T-helper 1 cell treated with Interleukin-12 subunit alpha and Interleukin-12 subunit beta and Interleukin-4 antibody, amounts not matched to agents 30 μg/mL and 1 μg/mL, for 36 hours (primary cell): ENCODE data around the gene SND1.

Experiments
- H3K27ac Mint-ChIP-seq: one replicate; pipeline ENCODE4 v1.8.0; 2021; ENCODE audit warnings: mild to moderate bottlenecking, mixed read lengths
- H3K27me3 Mint-ChIP-seq: one replicate; pipeline ENCODE4 v1.8.0; 2021; ENCODE audit warnings: low read depth, mixed read lengths
- H3K36me3 Mint-ChIP-seq: one replicate; pipeline ENCODE4 v1.8.0; 2021; ENCODE audit warnings: low read depth, mixed read lengths
- H3K4me1 Mint-ChIP-seq: one replicate; pipeline ENCODE4 v1.8.0; 2021; ENCODE audit warnings: low read depth, mixed read lengths
- H3K4me3 Mint-ChIP-seq: one replicate; pipeline ENCODE4 v1.8.0; 2021; ENCODE audit warnings: mild to moderate bottlenecking, moderate library complexity, mixed read lengths
- H3K9me3 Mint-ChIP-seq: one replicate; pipeline ENCODE4 v1.8.0; 2021; ENCODE audit warnings: mixed read lengths

SND1 gene

DNA sequence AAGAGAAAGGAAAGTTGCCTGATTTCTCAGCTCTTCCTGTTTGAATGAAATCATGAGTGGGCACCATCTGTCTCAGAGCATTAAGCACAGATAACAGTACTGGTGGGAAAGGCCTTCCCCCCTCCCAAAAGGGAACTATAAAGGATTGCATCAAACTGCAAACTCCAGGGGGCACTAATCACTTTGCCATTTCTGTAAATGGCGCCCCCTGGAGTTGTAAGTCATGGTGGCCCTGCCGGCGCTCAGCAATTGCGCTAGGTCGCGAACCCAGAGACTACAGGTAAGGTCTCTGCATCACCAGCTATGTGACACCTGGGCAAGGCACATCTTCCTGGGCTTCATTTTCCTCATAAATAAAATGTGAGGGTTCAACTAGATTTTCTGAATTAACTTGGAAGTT lies 368.2 kb downstream of the SND1 start:
- H3K27ac Mint-ChIP-seq, result no peak overlapping the region
- H3K4me1 Mint-ChIP-seq, result peaks cover 4% of the 10 kb centered on the region
- H3K9me3 Mint-ChIP-seq, result no peaks in the 10 kb centered on the region
- H3K27me3 Mint-ChIP-seq, result no peaks in the 10 kb centered on the region
- no peak overlapping the region for H3K4me3 Mint-ChIP-seq
- H3K36me3 Mint-ChIP-seq, result peaks cover 8% of the 10 kb centered on the region

DNA sequence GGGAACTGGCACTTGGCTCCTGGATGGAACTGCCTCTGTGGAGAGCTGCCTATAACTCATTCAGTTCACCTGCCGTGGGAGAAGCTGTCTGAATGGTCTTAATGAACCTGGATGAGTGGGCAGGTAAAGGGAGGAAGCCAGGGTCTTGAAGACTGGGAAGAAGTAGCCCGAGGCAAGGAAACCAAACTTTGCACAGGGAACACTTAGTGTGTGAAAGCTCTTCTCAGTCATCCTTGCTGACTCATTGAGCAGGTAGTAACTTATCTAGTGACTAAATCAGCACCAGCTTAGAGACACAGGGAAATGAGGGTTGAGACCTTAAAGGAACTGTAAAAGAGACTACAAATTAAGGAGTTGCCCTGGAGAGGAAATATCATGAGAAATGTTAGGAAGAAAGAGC lies 369.4 kb downstream of the SND1 start:
- H3K4me1 Mint-ChIP-seq, result peaks cover 4% of the 10 kb centered on the region
- no peaks in the 10 kb centered on the region for H3K9me3 Mint-ChIP-seq
- H3K36me3 Mint-ChIP-seq, result peaks cover 8% of the 10 kb centered on the region
- no peaks in the 10 kb centered on the region for H3K27me3 Mint-ChIP-seq
- H3K27ac Mint-ChIP-seq, result no peak overlapping the region
- no peak overlapping the region for H3K4me3 Mint-ChIP-seq

DNA sequence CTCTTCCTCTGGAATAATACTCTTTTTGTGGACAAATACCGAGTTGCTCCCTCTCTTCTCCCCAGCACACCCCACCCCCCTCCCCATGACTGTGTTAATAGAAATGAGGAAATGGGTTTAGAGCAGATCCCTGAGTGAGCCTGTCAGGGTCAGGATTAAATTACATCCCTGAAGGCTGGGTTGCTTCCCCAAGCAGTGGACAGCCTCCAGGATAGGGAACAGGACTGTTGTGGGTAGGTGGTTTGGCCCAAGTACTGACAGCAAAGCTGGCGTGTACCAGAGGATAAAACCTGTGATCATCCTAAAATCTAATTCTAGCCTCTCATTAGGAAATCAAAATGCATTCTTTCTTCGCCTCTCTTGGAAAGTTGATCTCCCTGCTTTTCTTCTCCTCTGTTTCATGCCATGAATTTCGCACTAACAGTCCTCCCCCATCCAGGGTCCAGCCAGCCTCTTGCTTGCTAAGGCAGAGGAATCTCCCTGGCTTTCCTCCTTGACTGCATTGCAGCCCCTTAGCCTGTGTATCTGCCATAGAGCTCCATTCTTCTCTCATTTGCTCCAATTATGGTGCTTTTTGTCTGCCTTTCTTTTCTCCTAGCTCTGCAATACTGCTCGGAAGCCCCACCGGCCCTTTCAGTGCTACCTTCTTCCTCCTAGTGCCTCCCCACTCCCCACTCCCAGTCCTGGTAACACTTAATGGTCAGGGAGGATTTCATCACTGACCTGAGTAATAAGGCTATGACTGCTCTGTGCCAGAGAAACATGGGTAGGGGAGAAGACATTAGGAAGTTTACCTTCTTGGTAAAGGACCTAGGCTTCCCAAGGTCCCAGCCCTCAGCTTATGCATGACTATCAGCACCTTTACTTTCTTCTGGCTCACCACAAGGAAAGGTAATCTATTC lies 370.9 kb downstream of the SND1 start:
- Mint-ChIP-seq H3K9me3 (no peaks in the 10 kb centered on the region), H3K4me1 (peaks cover 4% of the 10 kb centered on the region), H3K36me3 (peaks cover 8% of the 10 kb centered on the region), H3K27me3 (no peaks in the 10 kb centered on the region), H3K27ac (no peak overlapping the region), H3K4me3 (no peak overlapping the region)

DNA sequence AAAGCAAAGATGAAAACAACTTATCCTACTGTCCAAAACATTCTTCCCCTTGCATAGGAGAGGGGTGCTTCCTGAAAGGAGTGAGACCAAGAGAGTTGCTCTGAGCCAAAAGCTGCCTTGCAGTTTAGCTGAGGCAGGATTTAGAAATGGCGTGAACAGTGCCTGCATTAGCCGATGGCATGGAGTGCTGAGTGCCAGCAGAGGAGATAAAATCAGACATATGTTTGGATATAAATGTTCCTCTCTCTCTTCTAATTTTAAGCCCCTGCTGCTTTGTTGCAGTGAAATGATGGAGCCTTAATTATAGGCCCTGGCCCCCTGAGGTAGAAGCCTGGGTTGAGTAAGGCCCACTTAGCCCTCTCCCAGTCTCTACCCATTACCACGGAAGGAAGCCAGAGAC lies 372.2 kb downstream of the SND1 start:
- peaks cover 4% of the 10 kb centered on the region for H3K4me1 Mint-ChIP-seq
- H3K27ac Mint-ChIP-seq, result no peak overlapping the region
- H3K27me3 Mint-ChIP-seq, result peaks cover 3% of the 10 kb centered on the region
- H3K4me3 Mint-ChIP-seq, result no peak overlapping the region
- no peaks in the 10 kb centered on the region for H3K9me3 Mint-ChIP-seq
- H3K36me3 Mint-ChIP-seq, result peaks cover 15% of the 10 kb centered on the region

DNA sequence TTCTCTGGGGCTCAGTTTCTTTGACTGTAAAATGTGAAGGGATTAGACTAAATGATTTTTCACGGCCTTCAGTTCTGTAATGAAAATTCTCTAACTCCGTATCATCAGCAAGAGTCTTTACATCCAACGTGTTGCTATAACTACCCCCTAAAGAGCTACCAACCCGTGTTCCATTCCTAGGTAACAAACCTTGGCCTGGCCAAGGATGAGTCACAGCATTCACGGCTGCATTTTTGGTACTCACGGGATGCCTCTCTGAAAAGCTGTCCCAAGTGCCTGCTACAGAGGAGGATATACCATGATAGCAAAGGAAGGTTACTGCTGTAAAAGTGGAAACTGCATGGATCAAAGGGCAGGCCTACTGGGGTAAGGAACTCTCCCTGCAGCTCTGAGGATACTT lies 373.4 kb downstream of the SND1 start:
- H3K4me1 Mint-ChIP-seq, result peaks cover 6% of the 10 kb centered on the region
- no peak overlapping the region for H3K4me3 Mint-ChIP-seq
- H3K36me3 Mint-ChIP-seq, result peaks cover 18% of the 10 kb centered on the region
- H3K27me3 Mint-ChIP-seq, result peaks cover 14% of the 10 kb centered on the region
- H3K27ac Mint-ChIP-seq, result no peak overlapping the region
- no peaks in the 10 kb centered on the region for H3K9me3 Mint-ChIP-seq

DNA sequence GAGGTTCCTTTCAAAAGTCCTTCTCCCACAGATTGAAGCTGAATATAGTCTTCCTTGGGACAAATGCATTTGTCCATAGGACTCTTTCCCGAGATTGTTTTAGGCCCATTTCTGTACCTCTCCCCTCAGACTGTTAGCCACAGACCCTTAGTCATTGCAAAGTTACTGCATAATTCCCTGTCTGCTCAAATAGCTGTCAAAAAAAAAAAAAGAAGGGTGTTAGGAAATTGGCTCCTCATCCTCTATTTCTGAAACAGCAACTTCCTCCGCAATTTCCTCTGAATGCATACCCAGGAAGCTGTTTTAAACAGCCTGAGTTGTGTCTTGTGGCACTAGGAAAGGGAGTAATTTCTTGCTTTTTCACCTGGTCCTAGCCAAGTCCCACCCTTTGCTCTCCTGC lies 373.8 kb downstream of the SND1 start:
- no peaks in the 10 kb centered on the region for H3K9me3 Mint-ChIP-seq
- peaks cover 8% of the 10 kb centered on the region for H3K4me1 Mint-ChIP-seq
- H3K36me3 Mint-ChIP-seq, result peaks cover 16% of the 10 kb centered on the region

DNA sequence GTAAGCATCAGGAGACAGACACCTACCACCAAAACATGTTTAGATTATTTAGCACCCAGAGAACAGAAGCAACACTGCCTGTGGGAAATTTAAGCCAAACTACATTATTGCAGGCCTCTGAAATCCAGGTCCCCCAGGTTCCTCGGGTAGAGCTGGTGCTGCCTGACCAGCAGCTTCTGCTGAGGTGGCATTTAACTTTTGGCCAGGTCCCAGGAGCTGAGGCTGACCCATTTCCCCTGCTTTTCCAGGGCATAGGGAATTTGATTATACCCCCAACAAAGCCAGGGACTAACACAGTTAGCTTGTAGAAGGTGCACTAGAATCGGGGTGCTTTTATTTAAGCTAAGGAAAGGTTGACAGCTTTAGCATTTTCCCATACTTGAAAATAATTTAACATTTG lies 374.6 kb downstream of the SND1 start:
- Mint-ChIP-seq H3K4me3 (no peak overlapping the region), H3K4me1 (peaks cover 4% of the 10 kb centered on the region), H3K27me3 (peaks cover 19% of the 10 kb centered on the region)

More for the DNA sequence above, 373.8 kb downstream of the SND1 start:
- Mint-ChIP-seq H3K27ac (no peak overlapping the region), H3K27me3 (peaks cover 19% of the 10 kb centered on the region), H3K4me3 (no peak overlapping the region)

DNA sequence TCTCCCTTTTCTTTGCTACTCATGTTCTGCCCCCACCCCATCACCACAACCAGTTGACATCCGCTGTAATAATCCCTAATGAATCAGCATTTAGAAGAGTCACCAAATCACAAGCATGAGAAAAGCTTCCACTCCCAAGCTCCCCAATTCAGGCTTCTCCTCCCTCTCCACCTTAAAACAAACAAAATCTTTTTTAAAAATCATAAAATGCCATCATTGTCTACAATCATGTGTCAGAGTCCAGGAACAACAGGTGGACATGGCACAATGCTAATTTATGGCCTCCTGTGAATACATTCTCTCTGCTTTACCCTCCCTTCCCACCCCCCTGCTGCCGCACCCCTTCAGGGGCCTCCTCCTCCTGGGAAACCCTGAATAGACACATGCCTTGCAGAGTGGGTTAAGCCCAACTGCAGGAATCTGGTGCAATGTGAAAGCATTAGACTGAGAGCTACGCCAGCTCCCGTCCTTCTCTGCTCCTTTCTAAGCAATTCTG lies 375.5 kb downstream of the SND1 start:
- Mint-ChIP-seq H3K27ac (no peak overlapping the region), H3K27me3 (peaks cover 22% of the 10 kb centered on the region), H3K9me3 (no peaks in the 10 kb centered on the region), H3K36me3 (peaks cover 13% of the 10 kb centered on the region), H3K4me3 (no peak overlapping the region), H3K4me1 (peaks cover 4% of the 10 kb centered on the region)

More for the DNA sequence above, 374.6 kb downstream of the SND1 start:
- Mint-ChIP-seq H3K9me3 (no peaks in the 10 kb centered on the region), H3K27ac (no peak overlapping the region), H3K36me3 (peaks cover 13% of the 10 kb centered on the region)

DNA sequence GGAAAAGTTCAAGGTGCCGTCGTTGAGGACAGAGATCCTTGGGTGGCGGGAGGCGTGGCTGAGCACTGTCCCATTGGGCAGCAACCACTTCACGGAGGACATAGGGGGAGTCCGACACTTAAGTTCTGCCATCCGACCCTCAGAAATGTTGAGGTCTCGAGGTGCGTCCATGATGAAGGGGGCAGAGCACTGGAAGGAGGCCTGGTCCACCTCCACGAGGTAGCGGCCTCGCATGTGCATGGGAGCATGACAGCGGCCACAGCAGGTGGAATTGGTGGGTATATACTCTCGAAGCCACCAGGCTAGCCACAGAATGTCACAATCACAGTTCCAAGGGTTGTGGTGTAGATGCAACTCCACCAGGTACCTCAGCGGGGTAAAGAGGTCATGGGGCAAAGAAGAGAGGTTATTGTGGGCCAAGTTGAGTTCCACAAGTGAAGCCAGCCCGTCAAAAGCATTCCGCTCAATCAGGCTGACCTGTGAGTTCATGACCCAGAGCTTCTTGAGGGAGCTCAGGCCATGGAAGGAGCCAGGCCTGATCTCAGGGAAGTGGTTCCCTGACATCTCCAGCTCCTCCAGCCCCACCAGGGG lies 377.5 kb downstream of the SND1 start:
- Mint-ChIP-seq H3K27ac (no peak overlapping the region), H3K36me3 (peaks cover 13% of the 10 kb centered on the region), H3K27me3 (peaks cover 37% of the 10 kb centered on the region), H3K9me3 (no peaks in the 10 kb centered on the region), H3K4me3 (no peak overlapping the region), H3K4me1 (peaks cover 4% of the 10 kb centered on the region)

DNA sequence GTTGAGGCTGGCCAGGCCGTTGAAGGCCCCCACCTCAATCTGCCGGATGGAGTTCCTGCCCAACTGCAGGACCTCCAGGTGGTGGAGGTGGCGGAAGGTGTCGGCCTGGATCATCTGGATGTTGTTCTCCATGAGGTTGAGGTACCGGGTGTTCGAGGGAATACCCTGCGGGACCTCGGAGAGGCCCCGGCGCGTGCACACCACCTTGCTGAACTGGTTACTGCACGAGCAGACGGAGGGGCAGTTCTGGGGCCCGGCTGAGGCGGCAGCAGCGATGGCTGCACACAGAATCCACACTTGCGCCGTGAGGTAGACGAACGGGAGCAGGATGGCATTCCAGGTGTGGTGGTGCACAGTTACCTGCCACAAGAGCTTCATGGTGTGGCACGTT lies 378.3 kb downstream of the SND1 start:
- peaks cover 13% of the 10 kb centered on the region for H3K36me3 Mint-ChIP-seq
- no peaks in the 10 kb centered on the region for H3K9me3 Mint-ChIP-seq
- peak overlapping the region; percentile 58 for H3K4me3 Mint-ChIP-seq
- peaks cover 4% of the 10 kb centered on the region for H3K4me1 Mint-ChIP-seq
- H3K27me3 Mint-ChIP-seq, result peaks cover 37% of the 10 kb centered on the region
- H3K27ac Mint-ChIP-seq, result no peak overlapping the region

DNA sequence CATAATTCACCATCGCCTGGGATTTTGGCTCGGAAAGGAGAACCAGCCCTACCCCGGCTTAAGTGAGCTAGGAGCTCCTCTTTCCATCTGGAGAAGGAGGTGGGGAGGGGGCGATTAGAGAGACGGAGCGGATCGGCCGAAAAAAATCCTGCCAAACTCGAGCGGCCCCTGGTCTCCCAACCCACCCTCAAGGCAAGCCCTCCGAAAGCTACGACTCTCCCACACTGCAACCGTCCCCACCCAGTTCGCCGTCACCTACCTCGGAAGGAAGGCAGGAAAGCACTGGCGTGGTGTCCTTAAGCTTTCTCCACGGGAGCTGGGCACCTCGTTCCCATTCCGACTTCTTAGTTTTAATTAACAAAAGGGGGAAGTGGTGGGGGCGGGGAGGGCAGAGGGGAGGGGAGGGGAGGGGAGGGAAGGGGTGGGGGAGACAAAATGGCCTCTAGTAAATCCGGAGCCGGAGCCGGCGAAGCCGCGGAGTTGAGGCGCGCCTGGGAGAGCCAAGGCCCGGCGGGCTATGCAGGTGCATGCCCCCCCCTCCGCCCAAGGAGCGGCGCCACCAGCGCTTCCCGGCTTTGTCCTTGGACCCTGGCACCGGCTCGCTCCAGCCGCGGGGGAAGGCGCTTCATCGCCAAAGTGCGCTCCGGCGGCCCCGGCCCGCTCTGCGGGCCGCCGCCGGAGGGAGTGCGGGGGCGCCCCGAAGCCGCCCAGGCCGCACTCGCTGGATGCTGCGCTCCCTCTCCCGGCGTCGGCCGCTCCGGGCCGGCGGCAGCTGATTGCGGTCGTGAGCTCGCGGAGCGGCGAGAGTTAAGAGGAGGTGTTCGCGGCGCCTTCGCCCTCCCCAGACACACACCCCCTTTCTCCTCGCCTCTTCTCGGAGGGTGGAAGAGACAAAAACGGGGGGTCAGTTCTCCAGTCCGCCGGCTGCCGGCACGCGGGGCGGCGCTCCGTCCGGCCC lies 378.9 kb downstream of the SND1 start, which contains the start of gene LRRC4:
Gene LRRC4, minus strand, starts transcription at position 784 of the 958 bp plus-strand sequence. CDS start 797 bp downstream, outside the sequence.
- Mint-ChIP-seq H3K9me3 (no peaks in the 10 kb centered on the region), H3K27ac (no peak within 1 kb of the TSS), H3K36me3 (peaks cover 13% of the 10 kb centered on the region), H3K4me3 (peak within 1 kb of the TSS; percentile 84), H3K4me1 (peaks cover 4% of the 10 kb centered on the region), H3K27me3 (peaks cover 37% of the 10 kb centered on the region)

DNA sequence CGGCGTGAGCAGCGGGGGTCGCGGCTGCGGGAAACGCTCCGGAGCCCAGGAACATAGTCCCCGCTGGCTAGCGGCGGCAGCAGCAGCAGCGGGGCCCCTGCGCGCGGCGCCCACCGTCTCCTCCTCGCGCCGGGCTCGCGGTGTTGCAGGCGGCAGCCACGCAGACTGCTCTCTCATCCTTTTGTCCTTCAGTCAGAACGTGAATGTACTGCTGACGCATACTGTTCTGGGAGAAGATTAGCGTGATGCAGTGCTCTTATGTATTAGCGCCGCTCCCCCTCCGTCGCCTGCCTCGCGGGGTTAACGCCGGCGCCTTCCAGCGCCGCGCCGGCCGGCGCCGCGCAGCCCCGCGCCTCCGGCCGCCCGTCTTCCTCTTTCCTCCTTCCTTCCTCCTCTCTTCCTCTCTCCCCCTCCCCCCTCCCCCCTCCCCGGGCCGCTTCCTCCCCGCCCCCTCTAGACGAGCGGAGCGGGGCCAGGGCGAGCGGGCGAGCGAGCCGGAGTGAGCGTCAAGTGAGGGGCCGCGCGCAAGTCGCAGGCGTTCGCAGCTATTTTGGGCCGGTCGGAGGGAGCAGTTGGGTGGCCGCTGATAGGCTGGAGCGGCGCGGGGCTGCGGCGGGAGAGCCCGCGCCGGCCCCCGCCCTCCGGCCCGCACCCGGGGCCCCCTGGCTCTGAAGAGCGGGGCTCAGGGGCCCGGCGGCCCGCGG lies 380.1 kb downstream of the SND1 start:
- Mint-ChIP-seq H3K4me3 (peak overlapping the region; percentile 84), H3K27me3 (peaks cover 37% of the 10 kb centered on the region), H3K36me3 (peaks cover 13% of the 10 kb centered on the region), H3K9me3 (no peaks in the 10 kb centered on the region), H3K4me1 (peaks cover 4% of the 10 kb centered on the region), H3K27ac (no peak overlapping the region)

DNA sequence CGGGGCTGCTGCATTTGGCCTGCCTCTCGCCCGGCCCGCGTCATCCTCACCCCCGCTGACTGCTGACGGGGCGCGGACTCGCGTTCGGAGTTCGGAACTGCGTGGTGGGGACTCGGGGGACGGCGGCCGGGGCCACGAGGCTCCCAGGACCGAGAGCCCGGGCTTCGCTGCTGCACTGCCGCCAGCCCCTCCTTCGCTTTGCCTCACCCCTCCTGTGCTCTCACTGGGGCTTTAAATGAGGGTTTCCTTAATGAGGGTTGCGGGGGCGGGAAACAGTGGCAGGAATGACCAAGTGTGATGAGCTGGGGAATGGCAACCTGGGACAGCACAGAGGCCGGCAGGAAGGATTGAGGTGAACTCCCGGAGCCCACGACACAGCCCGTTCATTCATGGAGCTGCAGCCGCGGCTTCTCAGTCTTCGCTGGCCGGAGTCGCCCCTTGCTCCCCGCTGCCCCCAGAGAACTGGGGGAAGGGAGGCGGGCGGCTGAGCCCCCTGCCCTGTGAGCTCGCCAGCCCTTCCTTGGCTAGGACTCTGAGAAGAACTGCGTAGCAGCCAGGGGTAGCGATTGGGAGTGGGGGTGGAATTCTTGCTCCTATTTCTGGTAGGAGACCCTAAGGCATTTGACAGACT lies 380.7 kb downstream of the SND1 start:
- Mint-ChIP-seq H3K9me3 (no peaks in the 10 kb centered on the region), H3K36me3 (peaks cover 13% of the 10 kb centered on the region), H3K27ac (no peak overlapping the region), H3K4me1 (peaks cover 4% of the 10 kb centered on the region), H3K4me3 (no peak overlapping the region), H3K27me3 (peaks cover 37% of the 10 kb centered on the region)
